Lung (tissue), 12 donors: Measurements from ENCODE around the gene DAGLB. TPM values are rescaled to one million over a fixed set of nuclear protein-coding genes. Genes with fewer than 3 reads are reported as not detected.
"Not testable (repeated sequence)": the region's sequence is repeated elsewhere in the genome, so short reads cannot be mapped to it uniquely, and the experiment has no call there.

ENCODE experiments used
- ATAC-seq: fragments of 200-7000 bp; cut with Tn5 transposase; one replicate; pipeline ENCODE4 v1.9.1; 2020; ENCODE audit warnings: moderate number of reproducible peaks; ENCODE audit not compliant: insufficient read depth, low FRiP score
- DNase-seq, 3 donors: peaks; one replicate each; pipeline ENCODE4 v3.0.0-alpha.2; 2013 to 2017
- H3K27ac ChIP-seq, 2 donors: one replicate each; pipeline ENCODE4 v1.5.1; 2013; ENCODE audit warnings: mild to moderate bottlenecking in 2 of 2, moderate library complexity in 2 of 2, control low read depth in 1 of 2, inconsistent platforms in 1 of 2, low read depth in 1 of 2, low read length in 1 of 2
- H3K27me3 ChIP-seq, 3 donors: one replicate each; pipeline ENCODE4 v1.5.1; 2013; ENCODE audit warnings: low read length in 2 of 3; ENCODE audit not compliant: control insufficient read depth in 3 of 3, insufficient read depth in 3 of 3
- H3K36me3 ChIP-seq, 4 donors: one replicate each; pipeline ENCODE4 v1.5.1; 2013; ENCODE audit warnings: low read length in 4 of 4, mild to moderate bottlenecking in 1 of 4, moderate library complexity in 1 of 4; ENCODE audit not compliant: control insufficient read depth in 4 of 4, insufficient read depth in 4 of 4
- H3K4me1 ChIP-seq, 5 donors: one replicate each; pipeline ENCODE4 v1.5.1; 2013; ENCODE audit warnings: low read length in 5 of 5, mild to moderate bottlenecking in 2 of 5, moderate library complexity in 1 of 5; ENCODE audit not compliant: control insufficient read depth in 5 of 5, insufficient read depth in 5 of 5
- H3K4me3 ChIP-seq: one replicate; pipeline ENCODE4 v1.5.1; 2013; ENCODE audit warnings: mild to moderate bottlenecking, control low read depth, moderate library complexity
- H3K9ac ChIP-seq, 2 donors: one replicate each; pipeline ENCODE4 v1.5.1; 2013; ENCODE audit warnings: low read length in 2 of 2, control low read depth in 1 of 2; ENCODE audit not compliant: insufficient read depth in 1 of 2
- H3K9me3 ChIP-seq, 4 donors: one replicate each; pipeline ENCODE4 v1.5.1; 2013; ENCODE audit warnings: low read length in 3 of 4, mild to moderate bottlenecking in 1 of 4, moderate library complexity in 1 of 4; ENCODE audit not compliant: control insufficient read depth in 4 of 4, insufficient read depth in 3 of 4
- WGBS, 2 donors: extraction: QIAGEN DNeasy Blood & Tissue Kit; methylation state at CpG; one replicate each; pipeline ENCODE4 v1.1.7; 2013; 5-methylcytosine and 5-hydroxymethylcytosine counted together
- polyA plus RNA-seq, 2 donors: library from polyadenylated mRNA; stranded (reverse); fragments of 200-250 nt; gene quantifications; one replicate each; pipeline ENCODE4 v1.2.1, GENCODE V29; 2013
- total RNA-seq, 2 donors: library from RNA; depleted of rRNA in 1 of 2; stranded (reverse); fragments of >200 nt in 1 of 2; gene quantifications; one replicate each; pipeline ENCODE4 v1.2.1, GENCODE V29; 2014 to 2021
- TF ChIP-seq, protein P1 (sequence below): IDR thresholded peaks from 2 replicates; pipeline ENCODE4 v1.5.1; 2012; ENCODE audit warnings: mild to moderate bottlenecking; ENCODE audit errors: control extremely low read depth, extremely low read depth
- donor health status: control.
- donor health status: control.
- donor health status: Bipolar disorder and iron deficiency.
- donor health status: healthy.
- donor health status: DM: yes; HTN: yes; CAD: no.

Gene DAGLB
- total and polyA plus RNA-seq, 4 donors: 13.9 to 43.3 (median 19.4) TPM

DNA sequence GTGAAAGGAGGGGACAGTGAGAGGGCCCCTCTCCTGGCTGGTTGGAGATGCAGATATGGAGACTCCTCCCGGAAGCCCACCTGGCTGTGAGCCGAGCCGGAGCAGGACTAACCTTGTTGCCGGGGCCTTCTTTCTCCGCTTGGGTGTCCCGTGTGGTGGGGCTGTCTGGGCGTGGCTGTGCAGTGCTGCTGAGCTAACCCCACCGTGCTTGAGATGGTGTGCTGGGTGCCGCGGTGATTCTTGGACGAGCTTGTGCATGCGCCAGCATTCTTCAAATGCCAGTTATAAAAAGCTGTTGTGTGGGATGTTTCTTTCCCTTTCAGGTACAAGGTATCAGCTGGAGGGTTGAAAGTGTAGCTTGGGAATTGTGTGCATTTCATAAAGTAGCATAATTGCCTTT lies 48.8 kb downstream of the DAGLB start:
- Histone ChIP-seq H3K4me1 (peaks cover 0 to 33% (median 0%) of the 10 kb centered on the region in 5 donors), H3K36me3 (peaks cover 13 to 29% (median 19%) of the 10 kb centered on the region in 4 donors), H3K9me3 (no peaks in the 10 kb centered on the region), H3K9ac (no peak overlapping the region), H3K27ac (peak overlapping the region; percentile 17 to 24), H3K27me3 (no peaks in the 10 kb centered on the region), H3K4me3 (no peak overlapping the region)
- WGBS, 2 donors: 53 to 80% methylated on average over 12 of the region's 12 CpGs
- DNase-seq: peak in 2 of 3 donors; percentile 30 to 39
- ATAC-seq: no peak
- TF ChIP-seq, protein P1, sequence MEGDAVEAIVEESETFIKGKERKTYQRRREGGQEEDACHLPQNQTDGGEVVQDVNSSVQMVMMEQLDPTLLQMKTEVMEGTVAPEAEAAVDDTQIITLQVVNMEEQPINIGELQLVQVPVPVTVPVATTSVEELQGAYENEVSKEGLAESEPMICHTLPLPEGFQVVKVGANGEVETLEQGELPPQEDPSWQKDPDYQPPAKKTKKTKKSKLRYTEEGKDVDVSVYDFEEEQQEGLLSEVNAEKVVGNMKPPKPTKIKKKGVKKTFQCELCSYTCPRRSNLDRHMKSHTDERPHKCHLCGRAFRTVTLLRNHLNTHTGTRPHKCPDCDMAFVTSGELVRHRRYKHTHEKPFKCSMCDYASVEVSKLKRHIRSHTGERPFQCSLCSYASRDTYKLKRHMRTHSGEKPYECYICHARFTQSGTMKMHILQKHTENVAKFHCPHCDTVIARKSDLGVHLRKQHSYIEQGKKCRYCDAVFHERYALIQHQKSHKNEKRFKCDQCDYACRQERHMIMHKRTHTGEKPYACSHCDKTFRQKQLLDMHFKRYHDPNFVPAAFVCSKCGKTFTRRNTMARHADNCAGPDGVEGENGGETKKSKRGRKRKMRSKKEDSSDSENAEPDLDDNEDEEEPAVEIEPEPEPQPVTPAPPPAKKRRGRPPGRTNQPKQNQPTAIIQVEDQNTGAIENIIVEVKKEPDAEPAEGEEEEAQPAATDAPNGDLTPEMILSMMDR: no peak

DNA sequence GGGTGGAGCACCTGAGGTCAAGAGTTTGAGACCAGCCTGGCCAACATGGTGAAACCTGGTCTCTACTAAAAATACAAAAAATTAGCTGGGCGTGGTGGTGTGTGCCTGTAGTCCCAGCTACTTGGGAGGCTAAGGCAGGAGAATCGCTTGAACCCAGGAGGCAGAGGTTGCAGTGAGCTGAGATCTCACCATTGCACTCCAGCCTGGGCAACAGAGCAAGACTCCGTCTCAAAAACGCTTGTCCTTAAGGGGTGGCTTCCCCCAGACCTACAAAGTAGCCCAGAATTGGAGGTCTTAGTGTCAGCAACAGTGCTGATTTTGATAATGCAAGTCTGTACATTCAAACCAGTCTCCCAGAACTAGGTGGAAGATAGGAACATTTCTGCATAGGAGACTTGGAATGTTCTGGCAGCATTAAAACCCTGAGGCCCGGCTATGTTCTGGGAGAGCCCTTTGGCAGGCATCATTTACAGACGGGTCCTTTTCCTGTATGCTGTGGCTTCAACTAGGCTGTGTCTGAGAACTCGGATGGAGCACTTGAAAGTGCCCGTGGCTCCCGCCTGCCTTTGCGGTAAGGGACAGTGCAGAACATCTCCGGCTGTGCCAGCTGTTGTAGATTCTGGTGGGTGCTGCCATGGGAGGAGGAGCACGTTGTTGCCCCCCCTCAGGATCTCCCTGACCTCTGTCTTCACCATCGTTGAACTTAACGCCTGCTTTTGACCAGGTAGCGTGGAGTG lies 49.8 kb downstream of the DAGLB start:
- Histone ChIP-seq H3K4me1 (peaks cover 3 to 38% (median 8%) of the 10 kb centered on the region in 5 donors), H3K27ac (peak overlapping the region in 1 of 2 donors; percentile 32), H3K36me3 (peaks cover 11 to 23% (median 17%) of the 10 kb centered on the region in 4 donors)
- H3K4me3 ChIP-seq, H3K9me3 ChIP-seq, DNase-seq, H3K9ac ChIP-seq, ATAC-seq, H3K27me3 ChIP-seq: not testable (repeated sequence)
- WGBS, 2 donors: 72 to 84% methylated on average over 15 of the region's 15 CpGs

DNA sequence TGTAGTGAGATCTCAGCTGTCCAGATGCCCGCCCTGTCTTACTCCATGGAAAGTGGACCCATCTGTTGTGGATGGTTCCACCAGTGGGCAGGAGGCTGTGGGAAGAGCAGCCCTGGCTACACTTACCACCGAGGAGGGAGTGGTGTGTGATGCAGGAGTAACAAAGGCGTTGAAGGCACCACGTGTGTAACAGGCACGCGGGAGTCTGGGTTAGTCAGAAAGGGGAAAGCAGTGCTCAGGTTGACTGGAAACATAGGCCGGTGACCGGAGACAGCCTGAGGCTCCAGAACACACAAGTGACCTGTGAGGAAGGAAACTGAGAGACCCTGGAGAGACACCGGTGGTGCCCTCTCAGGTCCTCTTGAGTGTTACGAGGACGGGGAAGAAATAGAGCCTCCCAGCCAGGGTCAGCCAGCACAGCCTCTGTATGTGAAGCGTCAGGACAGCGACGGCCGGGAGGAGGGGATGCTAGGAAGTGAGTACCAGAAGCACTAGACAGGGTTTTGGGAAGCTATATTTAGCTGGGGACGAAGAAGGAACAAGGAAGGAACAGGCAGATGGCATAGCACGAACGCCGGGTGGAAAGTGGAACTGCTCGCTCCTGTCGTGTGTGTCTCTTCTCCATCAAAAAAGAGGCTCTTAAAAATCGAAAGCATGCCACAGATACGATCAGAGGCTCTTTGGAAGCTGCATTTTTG lies 51.7 kb downstream of the DAGLB start:
- TF ChIP-seq, protein P1: no peak
- no peak for ATAC-seq
- Histone ChIP-seq H3K27ac (peak overlapping the region; percentile 49 to 87), H3K9ac (no peak overlapping the region), H3K4me3 (no peak overlapping the region), H3K36me3 (peaks cover 0 to 21% (median 9%) of the 10 kb centered on the region in 4 donors), H3K9me3 (no peaks in the 10 kb centered on the region), H3K4me1 (peaks cover 3 to 42% (median 11%) of the 10 kb centered on the region in 5 donors), H3K27me3 (no peaks in the 10 kb centered on the region)
- WGBS, 2 donors: 35 to 50% methylated on average over 23 of the region's 23 CpGs
- no peak for DNase-seq

DNA sequence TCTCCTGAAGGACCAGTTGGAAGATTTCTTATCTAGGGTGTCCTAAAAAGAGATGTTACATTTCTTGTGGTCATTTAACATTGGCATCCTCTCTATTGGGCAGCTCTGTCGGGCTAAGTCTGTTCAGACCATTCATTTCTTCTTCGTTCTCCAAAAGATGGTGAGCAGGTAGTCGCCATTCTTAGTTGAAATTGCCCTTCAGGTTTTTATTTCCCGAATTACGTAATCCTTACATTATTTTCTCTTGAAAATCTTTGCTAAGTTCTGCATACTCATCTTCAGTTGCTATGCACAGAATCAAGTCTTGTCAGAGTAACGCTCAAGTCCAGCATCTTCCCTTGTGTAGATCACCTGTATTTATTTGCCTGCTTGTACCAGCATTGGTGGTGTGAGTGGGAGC lies 53.6 kb downstream of the DAGLB start:
- no peaks in the 10 kb centered on the region for H3K9me3 ChIP-seq
- 84 to 87% methylated on average over 6 of the region's 6 CpGs for WGBS, 2 donors
- TF ChIP-seq, protein P1: no peak
- H3K27ac ChIP-seq: peak overlapping the region; percentile 77 to 97
- H3K27me3 ChIP-seq: no peaks in the 10 kb centered on the region
- H3K36me3 ChIP-seq: peaks cover 0 to 25% (median 10%) of the 10 kb centered on the region in 4 donors
- peaks cover 3 to 39% (median 11%) of the 10 kb centered on the region in 5 donors for H3K4me1 ChIP-seq
- DNase-seq: no peak
- no peak overlapping the region for H3K9ac ChIP-seq
- no peak for ATAC-seq
- no peak overlapping the region for H3K4me3 ChIP-seq
